ENCODE results near the gene KPNB1.
"Not testable (repeated sequence)": the region's sequence is repeated elsewhere in the genome, so short reads cannot be mapped to it uniquely, and the experiment has no call there.

Gene KPNB1

DNA sequence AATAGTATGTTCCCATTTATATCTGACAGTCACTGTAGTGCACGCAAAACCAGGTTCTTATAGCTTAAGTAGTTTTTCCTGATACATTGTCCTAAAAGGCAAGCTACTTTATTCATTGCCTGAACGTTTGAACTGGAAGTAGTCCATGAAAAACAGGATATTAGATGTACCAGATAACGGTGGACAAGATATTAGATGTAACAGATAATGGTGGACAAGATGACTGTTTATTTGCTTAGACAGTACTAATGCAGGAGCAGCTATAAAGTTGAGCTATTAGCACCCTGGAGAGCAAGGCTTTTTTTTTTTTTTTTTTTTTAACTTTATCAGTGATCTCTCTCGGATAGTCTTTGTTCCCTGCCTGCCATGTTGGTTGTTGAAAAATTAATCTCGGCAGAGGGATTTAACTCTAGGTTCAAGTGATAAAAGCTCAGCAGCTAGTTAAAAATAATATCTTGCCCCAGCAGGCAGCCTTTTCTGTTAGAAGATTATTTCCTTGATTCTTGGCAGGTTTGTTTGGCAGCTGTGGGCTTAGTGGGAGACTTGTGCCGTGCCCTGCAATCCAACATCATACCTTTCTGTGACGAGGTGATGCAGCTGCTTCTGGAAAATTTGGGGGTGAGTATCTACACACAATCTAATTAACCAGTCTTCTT lies 26.9 kb downstream of the KPNB1 start:
- DNase-seq (ENCODE audit: low read depth in 1 of 2, low spot score in 1 of 2), result no peak

DNA sequence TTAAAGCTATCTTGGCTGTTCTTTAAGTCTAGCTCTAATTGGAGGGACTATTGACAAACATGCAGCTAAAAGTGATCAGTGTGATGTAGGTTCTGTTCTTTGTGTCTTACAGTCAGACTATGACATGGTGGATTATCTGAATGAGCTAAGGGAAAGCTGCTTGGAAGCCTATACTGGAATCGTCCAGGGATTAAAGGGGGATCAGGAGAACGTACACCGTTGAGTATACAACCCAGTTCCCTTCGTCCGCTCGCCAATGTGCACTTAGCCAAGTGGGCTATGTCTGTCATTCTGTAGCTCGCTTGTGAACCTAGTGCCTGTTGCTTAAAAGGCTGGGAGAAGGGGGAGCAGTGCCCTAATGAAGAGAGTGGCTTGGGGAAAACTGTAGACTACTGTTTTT lies 28.5 kb downstream of the KPNB1 start:
- DNase-seq (ENCODE audit: low read depth in 1 of 2, low spot score in 1 of 2), result no peak

DNA sequence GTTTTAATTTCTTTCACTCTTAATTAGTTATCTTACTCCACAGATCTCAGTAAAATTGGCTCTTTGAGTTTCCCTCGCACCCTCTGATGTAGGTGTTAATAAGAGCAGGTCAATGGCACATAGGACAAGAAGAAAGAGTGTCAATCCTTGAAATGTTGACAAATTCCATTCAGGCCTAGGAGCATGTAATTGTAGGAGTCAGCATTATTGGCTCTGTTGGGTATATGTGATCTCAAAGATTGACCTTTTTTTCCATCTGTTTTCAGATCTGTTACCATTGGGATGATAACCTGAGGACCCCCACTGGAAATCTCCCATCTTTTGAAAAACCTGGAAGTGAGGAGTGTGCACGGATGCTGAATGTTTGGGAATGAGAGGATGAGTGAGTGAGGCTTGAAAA lies 32.4 kb downstream of the KPNB1 start:
- no peak for DNase-seq (ENCODE audit: low read depth in 1 of 2, low spot score in 1 of 2)

DNA sequence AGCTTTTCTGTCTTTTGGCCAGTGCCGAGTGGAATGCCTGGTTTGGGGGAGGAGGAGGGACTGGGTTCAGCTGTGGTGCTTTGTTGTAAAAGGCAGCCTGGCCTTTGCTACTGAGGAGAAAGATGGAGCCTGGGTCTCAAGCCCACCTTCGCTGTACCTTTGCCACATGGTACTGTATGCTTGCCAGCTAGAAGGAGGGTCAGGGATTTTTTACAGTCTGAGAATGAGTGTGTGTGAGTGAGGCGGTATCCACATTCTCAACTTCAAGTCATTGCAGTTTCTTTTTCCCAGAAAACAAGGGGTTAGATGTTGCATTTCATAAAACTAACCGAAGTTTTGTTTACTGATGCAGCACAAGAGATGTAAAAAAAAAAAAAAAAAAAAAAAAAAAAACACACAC lies 33.0 kb downstream of the KPNB1 start:
- DNase-seq (ENCODE audit: low read depth in 1 of 2, low spot score in 1 of 2), result not testable (repeated sequence)

DNA sequence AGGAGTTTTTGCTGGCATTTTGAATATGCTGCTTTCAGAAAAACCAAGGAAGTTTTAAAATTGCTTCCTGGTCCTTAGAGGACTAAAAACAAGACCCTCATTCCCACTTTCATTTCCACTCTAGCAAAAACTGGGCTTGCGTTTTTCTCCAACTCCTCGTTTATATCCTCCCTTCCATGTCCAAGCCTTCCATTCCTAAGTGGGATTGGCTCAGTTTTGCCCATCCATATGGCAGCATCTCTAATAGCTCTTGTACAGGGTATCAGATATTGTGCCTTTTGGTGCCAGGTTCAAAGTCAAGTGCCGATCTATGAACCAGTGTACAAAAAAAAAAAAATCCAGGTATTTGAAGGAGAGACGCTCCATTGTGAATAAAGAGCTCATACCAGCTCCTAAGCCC lies 34.3 kb downstream of the KPNB1 start:
- DNase-seq (ENCODE audit: low read depth in 1 of 2, low spot score in 1 of 2), result no peak

DNA sequence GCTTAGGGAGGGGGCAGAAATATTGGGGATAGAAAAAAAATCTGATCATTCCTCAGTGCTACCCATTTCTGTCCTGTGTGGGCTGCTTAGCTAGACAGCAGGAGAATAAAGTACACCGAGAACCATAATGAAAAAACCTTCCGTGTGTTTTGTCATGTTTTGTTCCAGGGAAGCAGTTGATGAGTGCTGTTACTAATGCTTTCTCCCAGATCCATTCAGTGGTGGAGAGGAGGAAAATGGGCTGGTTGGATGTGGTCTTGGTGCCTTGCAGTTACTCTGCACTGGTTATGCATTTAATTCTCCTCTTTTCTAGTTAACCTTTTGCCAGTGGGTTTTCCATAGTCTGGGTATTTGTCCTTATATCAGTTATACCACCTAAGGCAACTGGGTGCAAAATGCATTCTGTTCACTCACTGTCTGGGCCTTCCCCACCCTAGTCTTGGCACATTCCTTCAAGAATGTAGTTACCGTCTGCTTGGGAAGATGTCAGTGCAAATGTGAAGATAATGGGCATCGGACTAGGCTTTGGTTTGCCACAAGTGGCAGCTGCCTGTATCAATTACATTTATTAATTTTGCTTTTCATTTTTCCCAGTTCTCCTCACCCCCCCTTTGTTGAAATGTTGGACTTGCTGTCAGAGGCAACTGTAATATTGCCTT lies 34.9 kb downstream of the KPNB1 start:
- no peak for DNase-seq (ENCODE audit: low read depth in 1 of 2, low spot score in 1 of 2)

DNA sequence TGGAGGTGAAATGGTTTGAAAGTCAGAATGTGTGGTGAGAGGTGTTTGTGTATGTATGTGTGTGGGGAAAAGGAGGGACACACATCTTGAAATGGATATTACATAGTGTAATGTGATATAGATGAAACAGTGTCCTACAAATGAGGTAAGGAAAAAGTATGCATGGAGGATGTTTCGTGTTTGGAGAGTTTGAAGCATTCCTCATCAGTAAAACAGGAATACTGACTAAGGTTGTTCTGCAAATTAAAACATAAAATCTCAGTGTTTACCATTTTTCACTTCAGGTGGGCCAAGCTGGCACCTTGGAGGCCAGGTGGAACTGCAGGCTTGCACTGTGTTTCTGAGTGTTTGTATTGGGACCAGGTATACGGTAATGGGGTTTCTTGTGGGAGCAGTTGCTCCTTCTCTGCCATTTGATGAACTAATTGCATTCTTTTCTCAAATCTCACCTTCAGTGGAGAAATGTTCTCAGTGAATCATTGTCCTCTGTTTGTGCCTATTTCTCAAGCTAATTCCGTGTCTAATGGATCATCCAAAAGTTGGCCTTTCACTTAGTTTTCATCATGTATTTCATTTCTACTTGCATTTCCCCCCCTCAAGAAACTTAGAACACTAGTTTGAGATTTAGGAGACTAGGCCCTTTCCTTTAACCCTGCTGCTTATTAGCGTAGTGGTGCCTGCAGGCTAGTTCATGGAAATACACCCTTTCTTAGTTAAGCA lies 36.0 kb downstream of the KPNB1 start:
- DNase-seq (ENCODE audit: low read depth in 1 of 2, low spot score in 1 of 2), result no peak

DNA sequence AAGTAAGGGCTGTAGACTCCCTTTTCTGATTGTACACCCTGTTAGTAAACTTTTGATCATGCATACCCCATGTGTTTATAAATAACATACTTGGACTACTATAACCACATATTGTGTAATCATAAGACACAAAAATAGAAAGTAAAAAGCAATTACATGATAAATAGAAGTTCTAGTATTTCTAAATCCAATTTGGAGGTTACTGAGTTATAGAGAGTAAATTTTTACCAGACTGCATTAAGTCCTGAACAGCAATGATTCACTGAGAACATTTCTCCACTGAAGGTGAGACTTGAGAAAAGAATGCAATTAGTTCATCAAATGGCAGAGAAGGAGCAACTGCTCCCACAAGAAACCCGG lies 36.5 kb downstream of the KPNB1 start:
- no peak for DNase-seq (ENCODE audit: low read depth in 1 of 2, low spot score in 1 of 2)

DNA sequence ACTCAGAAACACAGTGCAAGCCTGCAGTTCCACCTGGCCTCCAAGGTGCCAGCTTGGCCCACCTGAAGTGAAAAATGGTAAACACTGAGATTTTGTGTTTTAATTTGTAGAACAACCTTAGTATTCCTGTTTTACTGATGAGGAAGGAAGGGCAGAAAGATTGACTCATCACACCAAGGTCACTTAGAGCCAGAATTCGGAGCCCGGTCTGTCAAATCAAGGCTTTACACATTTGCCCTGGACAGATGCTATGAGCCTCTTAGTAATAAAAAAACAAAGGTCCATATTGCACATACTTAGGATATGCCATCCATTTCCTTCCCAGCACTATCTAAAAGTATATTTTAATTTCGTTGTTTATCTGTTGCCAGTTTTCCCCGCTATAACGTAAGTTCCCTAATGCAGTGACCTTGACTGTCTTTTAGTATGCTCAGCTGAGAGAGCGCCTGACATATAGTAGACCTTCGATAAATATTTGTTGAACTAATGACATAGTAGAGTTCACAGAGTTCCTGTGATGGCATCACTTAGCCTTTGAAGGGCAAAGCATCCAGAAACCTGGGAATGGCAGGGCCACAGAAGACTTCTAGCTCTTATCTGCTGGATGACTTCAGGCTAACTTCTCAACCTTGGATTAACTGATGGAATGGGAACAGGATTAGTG lies 37.1 kb downstream of the KPNB1 start:
- DNase-seq (ENCODE audit: low read depth in 1 of 2, low spot score in 1 of 2), result no peak

DNA sequence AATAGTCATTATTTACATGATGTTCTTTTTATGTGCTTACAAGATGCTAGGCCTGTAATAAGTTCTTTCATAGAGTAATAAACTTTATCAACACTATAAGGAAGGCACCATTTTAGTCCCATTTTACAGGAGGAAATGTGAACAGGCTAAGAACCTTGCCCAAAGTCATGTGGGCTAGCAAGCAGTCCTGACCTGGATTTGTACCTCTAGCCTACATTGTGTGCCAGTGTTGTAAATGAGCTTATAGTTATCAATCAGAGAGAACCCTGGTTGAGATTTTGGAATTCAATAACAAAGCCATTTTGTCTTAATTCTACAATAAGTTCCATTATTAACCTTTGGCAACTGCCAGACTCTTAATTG lies 37.6 kb downstream of the KPNB1 start:
- DNase-seq (ENCODE audit: low read depth in 1 of 2, low spot score in 1 of 2), result no peak

DNA sequence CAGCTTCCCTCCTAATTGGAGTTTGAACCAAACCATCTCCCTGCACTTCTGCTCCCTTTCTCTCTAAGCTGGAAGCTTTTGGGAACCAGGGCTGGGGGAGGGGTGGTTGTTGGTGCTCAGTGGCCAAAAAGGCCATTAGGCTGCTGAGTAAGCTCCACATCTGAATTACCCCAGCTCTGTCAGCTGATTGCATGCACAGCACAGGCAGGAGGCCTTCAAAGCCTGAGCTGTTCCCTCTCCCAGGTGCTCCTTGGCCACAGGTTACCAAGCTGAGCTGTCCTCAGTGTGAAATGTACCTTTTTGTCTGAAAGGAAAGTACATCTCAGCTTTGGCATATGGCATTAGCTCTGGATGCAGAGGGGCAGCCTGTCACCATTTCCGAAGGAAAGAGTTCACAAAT lies 38.0 kb downstream of the KPNB1 start:
- DNase-seq (ENCODE audit: low read depth in 1 of 2, low spot score in 1 of 2), result no peak

DNA sequence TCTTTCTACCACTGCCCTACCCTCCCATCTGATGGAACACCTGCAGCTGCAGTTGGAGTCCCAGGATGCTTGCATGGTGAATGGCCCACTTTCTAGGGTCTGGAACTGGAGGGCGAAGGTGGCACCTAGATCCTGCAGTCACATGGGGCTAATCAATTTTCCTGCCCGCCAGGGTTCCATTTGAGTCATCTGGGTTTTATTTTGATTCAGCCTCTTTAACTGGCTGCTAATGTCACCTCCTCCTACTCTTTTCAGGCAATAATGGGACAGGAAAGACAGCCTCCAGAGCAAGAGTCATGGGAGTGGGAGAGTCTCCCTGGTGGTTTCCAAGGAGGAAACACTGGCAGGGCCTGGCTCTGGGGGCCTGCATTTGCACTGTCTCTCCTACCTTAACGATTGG lies 40.4 kb downstream of the KPNB1 start:
- DNase-seq (ENCODE audit: low read depth in 1 of 2, low spot score in 1 of 2), result no peak

DNA sequence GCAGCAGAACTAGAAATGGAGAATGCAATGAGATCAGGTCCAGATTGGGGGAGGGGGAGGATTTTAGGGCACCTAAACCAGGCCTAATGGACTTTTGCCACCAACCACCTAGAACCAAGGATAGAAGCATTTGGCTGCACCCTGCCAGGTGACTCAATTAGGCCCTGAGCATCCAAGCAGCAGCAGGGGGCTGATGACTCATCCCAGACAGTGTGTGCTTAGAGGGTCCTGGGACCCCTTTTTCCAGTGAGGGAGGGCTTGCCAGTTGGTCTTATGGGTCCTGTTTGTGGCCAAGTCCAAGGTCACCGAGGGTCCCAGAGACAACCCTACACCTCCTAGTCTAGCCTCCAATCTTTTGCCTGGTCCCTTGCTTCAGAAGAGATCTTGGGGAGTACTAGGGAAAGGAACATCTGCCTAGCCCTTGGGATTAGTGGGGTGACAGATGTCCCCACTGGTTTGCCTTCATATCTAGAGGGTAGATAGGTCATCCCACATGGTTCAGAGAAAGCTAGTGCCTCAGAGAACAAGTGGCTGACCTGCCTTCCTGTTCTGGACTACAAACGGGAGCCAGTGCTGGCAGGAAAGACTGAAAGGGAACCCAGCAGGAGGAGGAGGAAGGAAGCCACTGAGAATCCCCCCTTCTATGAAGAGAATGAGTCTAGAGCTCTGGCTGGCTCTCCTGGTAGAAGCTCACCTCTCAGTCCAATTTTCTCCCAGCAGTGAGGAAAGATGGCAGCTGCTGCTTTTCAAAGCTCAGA lies 42.6 kb downstream of the KPNB1 start:
- DNase-seq (ENCODE audit: low read depth in 1 of 2, low spot score in 1 of 2), result no peak

DNA sequence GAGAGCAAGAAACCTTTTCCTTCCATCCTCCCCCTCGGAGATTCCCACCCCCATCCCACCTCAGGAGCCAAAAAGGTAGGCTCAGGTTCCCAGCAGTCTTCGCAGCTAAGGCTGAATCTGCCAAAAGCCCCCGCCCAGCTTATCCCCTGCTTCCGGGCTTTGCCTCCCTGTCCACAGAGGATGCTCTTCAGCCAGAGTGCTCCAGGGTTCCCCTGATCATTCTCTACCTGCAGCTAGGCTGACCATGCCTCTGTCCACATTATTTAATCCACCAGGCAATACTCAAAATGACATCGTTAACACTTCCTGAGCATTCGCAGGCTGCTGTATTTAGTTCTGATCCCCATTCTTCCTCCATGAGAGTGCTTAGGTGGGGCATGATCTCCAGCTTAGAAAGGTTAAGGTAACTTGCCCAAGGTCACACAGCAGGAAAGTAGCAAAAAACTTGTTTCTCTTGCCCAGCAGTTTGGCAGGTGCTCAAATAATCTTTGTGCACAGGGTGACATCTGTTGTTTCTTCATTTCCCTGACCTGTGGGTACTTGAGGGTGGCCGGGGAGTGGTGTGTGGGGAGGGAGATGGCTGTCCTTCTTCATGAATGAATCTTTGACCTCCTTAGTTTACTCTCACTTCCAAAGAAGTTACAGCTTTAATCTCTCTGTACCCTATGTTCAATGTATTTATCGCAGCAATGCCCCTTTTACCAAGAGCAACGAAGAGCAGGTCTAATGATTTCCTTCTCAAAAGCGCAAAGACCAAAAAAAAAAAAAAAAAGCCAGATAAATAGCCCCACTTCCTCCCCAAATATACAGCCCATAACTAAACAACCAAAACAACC lies 43.4 kb downstream of the KPNB1 start:
- no peak for DNase-seq (ENCODE audit: low read depth in 1 of 2, low spot score in 1 of 2)

DNA sequence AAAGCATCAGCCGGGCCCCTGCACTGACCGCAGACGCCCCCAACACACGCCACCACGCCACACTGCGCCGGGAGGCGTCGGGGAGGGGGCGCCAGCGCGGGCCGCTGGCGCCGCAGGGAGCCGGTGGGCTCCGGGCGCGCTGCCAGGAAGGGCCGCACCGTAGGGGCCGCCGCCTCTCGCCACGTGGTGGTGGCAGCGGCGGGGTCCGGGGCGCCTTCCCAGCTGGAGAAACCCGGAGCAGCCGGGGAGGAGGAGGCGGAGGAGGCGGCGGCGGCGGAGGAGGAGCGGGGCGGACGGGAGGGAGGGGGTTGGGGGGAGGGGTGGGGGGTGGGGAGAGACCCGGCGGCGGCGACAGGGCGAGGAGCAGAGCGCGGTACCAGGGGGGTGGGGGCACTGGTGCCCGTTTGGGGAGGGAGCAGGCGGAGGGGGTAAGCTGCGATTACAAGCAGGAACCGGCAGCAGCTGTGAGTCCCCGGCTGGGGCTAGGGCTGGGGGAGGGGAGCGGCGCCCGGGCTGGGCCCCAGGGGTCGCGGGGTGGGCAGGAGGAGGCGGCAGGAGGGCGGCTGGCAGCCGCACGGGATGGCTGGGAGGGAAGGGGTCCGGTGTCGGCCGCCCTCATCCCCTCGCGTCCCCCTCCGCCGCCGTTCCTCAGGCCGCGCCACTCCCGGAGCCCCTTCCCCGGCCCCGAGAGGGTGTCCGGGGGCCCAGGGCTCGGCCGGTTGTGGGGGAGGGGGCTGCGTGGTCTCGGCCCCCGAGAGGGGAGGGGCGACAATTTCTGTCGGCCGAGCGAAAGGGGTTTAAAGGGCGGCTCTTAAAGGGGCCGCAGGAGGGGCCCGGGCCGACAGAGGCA lies 44.2 kb downstream of the KPNB1 start, which contains the start of gene TBKBP1:
TBKBP1 (plus strand) TSS at position 431 of the 850 bp plus-strand sequence. CDS start 1,952 bp downstream, outside the sequence.
- DNase-seq (ENCODE audit: low read depth in 1 of 2, low spot score in 1 of 2), result peak in 1 of 2 donors; percentile 56

DNA sequence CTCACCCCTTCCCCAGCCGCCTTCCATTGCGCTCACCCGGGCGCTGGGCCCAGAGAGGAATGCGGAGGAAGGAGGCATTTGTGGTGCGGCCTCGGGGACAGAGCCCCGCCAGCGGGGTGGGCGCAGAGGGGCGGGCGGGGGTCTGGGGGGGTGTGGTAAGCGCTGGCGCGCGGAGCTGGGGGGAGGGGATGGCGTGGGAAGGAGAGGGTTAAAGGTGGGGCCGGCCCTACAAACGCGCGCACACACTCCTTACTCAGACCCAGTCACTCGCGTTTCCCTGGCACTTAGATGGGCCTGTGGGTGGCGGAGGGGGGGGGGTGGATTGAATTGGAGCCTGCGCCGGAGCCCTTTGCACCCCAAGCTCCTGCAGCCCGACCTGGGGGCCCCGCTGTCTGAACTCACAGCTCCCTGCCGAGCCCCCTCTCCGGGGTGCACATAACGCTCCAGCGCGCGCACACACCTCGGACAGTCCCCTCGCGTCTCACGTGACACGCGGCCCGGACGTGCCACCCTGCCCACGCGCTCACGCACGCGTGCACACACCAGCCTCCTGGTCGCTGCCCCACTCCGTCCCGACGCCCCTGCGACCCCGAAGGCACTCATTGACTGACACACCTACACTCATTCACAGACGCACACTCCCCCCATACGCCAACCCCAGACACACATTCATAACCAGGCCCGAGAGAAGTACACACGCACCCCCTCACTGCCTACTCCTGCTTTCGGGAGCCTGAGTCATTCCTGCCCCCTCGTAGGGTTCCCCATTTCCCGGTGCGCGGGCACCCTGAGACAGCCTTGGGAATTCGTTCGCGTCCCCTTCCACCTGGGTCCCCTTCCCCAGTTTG lies 45.1 kb downstream of the KPNB1 start:
- peak in 1 of 2 donors; percentile 54 for DNase-seq (ENCODE audit: low read depth in 1 of 2, low spot score in 1 of 2)

DNA sequence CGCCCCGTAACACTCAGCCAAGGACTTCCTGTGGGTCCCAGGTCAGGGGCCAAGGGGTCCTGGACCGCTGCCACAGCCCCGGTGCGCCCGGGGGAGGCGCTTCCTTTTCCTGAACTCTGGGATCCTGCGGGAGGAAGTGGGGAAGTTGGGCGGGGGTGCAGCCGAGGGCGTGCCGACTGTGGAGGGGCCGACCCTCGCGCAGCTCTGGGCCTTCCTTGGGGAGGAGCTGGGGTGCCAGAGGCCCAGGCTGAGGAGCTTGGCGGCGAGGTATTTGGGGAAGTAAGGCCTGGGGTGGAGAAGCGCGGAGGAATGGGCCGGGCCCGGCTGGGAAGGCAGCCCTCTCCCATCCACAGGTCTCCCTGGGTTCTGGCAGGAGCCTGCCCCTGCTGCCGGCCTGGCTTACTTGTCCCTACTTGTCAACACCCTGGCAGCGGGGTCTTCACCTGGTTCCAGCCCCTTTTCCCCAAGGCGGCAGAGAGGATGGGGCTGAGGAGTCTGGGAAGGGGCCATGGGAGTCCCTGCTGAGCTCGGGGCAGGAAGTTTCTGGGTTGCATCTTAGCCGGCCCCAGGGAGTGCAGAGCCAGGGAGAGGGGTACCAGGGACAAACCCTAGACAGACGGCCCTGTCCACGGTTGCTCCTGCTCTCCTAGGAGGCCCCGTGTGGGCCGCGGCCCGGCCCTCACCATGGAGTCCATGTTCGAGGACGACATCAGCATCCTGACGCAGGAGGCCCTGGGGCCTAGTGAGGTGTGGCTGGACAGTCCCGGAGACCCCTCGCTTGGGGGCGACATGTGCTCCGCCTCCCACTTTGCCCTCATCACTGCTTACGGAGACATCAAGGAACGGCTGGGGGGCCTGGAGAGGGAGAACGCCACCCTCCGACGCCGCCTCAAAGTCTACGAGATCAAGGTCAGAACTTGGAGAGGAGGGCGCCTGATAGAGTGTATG lies 46.0 kb downstream of the KPNB1 start:
- DNase-seq (ENCODE audit: low read depth in 1 of 2, low spot score in 1 of 2), result no peak
